Activated effector memory CD4-positive, alpha-beta T cell treated with anti-CD3 and anti-CD28 coated beads, Interleukin-2, amount 50 U/mL, for 16 hours (primary cell): ENCODE results near the gene CCR7.
"Not testable (repeated sequence)": the region's sequence is repeated elsewhere in the genome, so short reads cannot be mapped to it uniquely, and the experiment has no call there.

ENCODE experiments used
- DNase-seq: peaks from one replicate; pipeline ENCODE4 v3.0.0-alpha.2; 2020

CCR7 gene

DNA sequence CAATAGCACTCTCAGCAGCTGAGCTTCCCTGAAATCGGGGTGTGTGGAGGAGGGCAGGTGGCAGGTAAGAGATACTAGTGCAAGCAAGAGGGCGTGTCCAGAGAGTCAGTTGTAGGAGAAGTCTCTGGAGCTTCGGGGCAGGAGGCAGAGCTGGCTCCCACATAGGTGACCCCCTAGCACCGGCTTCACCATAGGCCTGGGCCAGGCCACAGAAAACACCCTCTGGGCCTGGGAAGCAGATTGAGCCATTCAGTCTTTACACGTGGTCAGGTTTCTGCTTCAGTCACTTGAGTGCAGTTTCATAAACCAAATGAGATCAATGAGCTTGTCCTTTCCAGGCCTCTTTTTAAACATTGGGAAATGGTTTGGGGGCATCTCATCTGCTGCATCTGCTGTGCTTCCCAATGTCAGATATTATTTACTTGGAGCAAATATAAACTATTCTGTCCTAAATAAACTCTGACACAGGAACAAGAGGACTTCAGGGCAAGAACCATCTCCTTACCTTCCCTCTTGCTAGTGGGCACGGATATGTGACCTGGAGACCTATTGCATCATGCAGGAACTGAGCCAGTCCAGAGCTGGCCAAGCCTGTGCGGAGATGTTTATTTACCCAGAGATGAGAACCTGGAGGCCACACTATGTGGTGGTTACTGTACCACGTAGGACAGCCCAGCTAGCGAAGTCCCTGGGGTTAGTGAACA lies 16.1 kb downstream of the CCR7 start:
- DNase-seq = peak; percentile 62

DNA sequence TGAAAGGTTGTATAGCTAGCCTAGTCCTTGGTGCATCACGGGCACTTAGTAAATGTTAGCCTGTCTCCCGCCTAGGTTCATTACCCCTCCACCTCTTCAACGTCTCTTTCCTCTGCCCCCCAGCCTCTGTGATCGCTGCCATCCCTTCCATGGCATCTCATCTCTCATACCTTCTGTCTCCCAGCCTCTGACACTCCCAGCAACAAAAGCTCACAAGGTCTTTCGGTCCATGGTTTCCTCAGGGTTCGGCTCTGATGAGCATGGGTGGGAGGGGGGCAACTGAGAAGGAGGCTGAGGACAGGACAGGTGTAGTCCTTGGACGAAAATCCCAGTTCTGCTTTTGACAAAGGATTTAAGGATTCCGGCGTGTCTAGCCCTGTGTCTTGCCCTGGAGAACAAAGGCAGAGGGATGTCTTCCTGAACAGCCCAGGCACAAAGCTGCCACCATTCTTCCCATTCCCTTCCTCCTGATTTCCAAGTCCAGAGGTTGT lies 16.7 kb downstream of the CCR7 start:
- DNase-seq = peak; percentile 45

DNA sequence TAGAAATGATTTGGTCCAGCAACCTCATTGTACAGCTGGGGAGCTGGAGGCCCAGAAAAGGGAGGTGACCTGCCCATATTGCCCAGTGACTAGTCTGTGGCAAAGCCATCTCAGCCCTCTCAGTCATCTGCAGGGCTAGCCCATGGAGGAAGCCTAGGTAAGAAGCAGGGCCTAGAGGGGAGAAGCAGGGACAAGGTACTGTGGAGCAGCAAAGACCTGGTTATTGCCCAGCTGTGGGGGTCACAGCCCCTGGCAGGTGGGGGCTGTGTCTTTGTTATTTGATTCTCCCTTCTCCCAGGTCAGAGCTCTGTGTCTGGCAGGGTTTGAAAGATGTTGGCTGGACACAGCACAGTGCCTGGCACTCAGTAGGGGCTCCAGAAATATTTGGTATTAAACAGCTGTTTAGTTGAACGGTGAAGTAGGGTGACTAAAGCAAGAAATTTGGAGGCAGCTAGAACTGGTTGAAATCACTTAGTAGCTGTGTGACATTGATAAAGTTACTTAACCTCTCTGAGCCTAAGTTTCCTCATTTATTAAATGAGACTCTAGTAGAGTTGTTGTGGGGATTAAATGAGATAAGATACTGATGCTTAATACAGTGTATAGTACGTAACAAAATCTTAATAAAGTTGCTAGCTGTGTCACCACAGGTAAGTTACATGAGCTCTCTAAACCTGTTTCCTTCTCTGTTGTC lies 17.3 kb downstream of the CCR7 start:
- no peak for DNase-seq

- peak; percentile 82 for DNase-seq
These were observed 18.0 kb downstream of the CCR7 start for GRCh38 chr17:40547079-40547784.

DNA sequence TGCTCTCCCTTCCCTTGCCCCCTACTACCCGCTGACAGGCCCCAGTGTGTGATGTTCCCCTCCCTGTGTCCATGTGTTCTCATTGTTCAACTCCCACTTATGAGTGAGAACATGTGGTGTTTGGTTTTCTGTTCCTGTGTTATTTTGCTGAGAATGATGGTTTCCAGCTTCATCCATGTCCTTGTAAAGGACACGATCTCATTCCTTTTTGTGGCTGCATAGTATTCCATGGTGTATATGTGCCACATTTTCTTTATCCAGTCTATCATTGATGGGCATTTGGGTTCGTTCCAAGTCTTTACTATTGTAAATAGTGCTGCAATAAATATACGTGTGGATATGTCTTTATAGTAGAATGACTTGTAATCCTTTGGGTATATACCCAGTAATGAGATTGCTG lies 18.8 kb downstream of the CCR7 start:
- not testable (repeated sequence) for DNase-seq

- DNase-seq = peak; percentile 58
These were observed 19.6 kb downstream of the CCR7 start for GRCh38 chr17:40545660-40546059.

DNA sequence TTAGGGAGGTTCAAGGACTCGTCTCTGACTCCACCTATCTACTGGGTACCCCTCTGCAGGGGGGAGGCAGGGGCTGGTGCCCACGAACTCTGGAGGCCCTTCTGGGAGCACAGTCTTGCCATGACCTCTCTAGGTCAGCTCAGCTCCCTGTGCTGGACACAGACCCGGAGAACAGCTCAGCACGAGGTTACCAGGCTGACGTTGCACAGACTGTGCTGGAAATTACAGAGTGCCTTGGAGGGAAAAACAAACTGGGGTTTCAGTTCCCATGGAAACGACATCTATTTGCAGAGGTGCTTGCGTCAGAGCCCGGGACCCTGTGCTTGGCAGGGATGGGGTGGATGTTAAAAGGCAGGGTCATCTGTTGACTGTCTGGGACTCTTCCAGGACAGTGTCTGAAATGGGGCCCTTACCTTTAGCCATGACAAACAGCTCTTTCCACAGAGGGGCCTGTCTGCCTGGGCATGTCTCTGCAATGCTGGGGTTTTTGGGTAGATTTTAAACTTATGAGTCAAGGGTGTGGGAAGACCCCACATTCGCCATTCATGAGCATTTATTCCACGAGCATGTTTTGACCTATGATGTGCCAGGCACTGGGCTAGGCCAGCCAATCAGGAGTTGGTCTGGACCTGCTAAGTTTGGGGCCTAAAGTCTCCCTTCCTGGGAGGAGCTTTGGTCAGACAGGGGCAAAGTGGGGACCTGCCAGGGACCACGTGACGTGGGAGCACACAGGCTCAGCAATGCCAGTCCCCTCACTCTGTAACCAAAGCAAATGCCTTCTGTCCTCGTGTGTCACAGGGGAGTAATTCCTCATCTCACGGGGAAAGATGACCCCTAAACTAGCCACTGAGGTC lies 22.5 kb downstream of the CCR7 start:
- DNase-seq = peak; percentile 71

GRCh38 chr17:40541873-40542557 lies 23.3 kb downstream of the CCR7 start:
- no peak for DNase-seq

GRCh38 chr17:40541060-40541872 lies 24.0 kb downstream of the CCR7 start:
- peak; percentile 87 for DNase-seq

GRCh38 chr17:40540448-40540847 lies 24.8 kb downstream of the CCR7 start:
- DNase-seq = peak; percentile 83

DNA sequence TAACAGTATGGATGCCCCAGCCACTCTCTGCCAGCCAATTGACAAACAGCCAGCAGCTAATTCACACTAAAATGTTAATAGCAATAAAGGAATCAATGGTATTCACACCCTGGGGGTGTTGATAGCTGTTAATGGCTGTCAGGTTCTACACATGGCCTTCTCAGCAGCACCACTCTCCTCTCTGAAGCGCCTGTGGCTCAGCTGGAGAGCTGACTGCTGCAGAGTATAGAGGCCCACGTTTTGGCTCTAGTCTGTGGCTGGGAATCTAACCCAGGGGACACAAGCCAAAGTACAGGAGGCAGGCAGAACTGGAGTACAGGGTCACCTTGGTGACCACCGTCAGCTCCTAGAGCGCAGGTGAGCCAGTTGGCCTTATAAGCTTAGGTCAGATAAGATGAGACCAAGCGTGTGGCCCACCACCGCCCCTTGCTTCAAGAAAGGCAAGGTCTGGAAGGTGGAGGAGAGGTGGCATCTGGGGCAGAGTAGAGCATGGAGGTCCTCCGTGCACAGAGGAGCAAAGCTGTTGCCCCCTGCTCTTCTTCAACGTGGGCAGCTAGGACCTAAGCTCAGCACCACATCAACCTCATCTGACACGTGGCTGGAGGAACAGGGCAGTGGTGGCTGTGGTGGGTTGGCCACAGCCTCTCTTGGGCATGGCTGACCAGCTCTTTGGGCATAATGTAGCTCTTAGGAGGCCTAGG lies 25.4 kb downstream of the CCR7 start:
- DNase-seq = peak; percentile 62

DNA sequence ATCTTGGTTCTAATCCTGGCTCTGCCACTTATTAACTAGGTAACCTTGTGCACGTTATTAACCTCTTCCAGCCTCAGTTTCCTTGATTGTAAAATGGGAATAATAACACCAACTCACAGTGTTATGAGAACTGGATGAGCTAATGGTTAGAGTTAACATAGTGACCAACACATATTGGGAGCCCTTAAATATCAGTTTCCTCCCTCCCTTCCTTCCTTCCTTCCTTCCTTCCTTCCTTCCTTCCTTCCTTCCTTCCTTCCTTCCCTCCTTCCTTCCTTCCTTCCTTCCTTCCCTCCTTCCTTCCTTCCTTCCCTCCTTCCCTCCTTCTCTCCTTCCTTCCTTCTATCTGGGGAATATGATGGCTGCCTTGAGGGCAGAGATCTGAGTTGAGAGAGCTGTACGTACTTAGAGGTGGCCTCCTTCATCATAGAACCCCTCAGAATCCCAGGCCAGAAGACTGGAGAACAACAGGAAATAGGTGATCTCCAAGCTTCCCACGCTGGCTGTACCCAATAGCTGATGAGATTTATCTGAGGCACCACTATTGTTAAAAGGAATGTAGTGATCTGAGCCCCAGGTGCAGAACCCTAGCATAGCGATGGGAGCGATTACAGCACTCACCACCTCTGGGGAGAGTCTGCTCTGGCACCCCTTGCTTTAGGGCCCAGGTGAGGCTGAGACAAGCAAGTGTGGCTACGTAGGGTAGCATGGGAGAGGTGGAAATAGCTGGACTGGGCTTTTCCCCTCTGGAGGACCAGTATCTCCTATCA lies 26.2 kb downstream of the CCR7 start:
- DNase-seq = peak; percentile 31

DNA sequence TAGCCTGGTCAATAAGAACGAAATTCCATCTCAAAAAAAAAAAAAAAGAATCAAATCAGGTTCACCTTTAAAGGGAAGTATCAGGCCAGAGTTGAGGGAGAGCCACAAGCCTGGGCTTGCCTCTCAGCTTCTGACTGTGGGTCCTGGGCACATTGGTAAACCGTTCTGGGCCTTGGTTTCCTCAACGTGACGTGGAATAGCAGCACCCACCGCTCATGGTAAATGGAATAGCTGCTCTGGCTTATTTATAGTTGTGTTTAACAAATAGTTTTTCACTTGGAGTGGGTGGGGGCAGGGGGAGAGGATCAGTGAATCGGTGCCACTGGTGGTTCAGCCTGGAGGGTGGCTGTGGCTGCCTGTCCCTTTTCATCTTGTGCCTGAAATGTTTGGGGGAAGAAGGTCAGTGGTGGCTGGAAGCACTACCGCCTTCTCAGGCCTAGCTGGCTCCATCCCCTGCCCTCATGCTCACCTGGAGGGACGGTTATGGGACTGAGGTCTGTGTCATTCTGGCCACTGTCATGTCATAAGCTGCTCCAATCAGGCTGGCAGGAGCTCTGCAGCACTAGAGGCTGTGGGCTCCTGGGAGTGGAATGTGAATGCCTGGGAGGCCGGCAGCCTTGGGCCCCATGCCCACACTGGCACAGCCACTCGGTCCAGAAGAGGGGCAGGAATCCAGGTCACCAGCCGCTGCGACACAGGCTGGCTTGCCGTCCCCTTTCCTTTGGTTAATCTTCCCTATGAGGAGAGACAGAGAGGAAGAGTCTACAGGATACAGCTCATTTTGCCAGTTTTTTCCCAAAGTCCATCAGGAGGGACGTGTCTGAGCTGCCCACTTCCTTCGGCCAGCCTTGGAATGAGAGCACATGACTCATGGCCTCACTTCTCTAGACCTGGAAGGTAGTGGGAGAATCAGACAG lies 27.0 kb downstream of the CCR7 start:
- peak; percentile 61 for DNase-seq

DNA sequence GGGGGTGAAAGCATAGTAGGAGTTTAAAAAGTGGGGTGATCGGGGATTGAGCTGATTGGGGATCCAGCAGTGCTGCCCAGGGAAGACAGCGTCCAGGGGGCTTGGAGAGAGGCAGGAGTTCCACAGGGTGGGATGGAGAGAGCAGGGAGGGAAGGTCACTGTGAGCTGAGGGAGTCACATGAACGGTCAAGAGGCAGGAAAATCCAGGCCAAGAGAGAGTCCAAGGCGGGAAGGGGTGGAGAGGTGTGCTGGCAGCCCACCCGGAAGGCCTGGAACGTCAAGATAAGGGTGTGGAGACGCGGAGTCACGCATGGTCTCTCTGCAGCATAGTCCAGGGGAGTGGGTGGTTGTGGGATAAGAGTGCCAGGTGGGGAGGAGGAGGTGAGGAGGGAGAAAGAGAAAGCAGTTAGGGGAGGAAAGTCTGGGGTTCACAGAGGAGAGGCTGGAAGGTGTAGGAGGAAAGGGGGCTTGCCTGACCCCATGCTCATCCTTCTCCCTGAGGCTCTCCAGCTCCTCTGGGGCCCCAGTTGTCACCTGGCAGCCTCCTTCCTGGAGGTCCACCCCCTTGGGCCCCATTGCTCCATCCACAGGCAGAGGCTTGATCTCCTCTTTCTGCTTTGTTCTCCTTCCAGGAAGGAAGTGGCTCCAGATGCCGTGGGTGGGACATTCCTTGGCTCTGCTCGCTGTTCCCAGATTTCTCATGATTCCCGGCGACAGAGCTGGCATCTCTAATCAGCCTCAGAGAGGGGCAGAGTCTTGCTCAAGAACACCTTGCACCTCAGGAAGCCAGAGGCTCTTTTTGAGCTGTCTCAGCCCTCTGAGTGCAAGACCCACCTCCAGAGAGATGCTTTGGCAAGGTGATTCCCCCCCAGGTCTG lies 28.7 kb downstream of the CCR7 start:
- peak; percentile 61 for DNase-seq

GRCh38 chr17:40535924-40536294 lies 29.4 kb downstream of the CCR7 start:
- no peak for DNase-seq

- DNase-seq = no peak
These were observed 29.8 kb downstream of the CCR7 start for GRCh38 chr17:40535438-40535837.

DNA sequence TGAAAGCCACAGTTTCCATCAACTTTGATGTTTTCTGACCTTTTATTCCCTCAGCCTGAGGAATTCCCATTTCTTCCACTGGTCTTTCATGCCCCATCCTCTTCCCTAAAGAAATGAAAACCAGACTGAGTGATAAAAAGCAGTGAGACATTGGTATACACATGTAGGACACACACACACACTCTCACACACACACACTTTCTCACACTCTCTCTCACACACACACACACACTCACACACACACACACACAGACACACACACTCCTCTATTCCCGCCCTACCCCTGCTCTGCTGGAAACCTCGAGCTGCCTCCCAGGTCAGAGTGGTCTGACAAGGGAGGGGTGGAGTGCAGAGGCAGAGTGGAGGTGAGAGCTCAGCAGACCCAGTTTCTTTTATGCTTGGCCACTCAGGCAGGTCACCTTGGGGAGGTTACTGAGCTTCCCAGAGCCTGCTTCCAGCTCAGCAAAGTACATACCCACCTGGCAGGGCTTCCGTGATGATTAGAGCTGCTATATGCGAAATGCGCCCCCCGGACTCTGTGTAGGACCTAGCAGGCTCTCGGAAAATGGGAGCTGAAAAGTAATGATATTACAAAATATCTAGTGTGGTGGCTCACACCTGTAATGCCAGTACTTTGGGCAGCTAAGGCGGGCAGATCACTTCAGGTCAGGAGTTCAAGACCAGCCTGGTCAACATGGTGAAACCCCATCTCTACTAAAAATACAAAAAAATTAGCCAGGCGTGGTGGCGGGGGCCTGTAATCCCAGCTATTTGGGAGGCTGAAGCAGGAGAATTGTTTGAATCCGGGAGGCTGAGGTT lies 30.7 kb downstream of the CCR7 start:
- DNase-seq = peak; percentile 60
